ENCODE data around the gene RTL9.

DNA sequence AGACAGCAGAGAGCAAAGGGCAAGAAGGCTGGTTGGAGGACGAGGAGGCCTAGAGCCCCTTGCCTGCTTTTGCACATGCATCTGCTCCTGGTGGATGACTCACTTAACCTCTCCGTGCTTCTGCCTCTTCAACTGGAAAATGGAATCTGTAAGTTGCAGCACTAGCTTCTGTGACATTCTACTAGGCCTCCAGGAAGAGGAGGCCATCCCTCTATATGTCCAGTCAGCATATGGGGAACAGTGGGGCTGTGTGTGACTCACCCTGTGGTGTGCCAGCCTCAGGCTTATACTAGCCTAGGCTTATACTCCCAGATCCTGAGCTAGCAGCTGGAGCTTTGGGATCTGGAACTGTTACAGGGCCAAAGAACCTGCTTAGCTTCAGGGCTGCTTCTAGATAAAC, 36.0 kb downstream of the RTL9 start:
- TF ChIP-seq, protein P1, sequence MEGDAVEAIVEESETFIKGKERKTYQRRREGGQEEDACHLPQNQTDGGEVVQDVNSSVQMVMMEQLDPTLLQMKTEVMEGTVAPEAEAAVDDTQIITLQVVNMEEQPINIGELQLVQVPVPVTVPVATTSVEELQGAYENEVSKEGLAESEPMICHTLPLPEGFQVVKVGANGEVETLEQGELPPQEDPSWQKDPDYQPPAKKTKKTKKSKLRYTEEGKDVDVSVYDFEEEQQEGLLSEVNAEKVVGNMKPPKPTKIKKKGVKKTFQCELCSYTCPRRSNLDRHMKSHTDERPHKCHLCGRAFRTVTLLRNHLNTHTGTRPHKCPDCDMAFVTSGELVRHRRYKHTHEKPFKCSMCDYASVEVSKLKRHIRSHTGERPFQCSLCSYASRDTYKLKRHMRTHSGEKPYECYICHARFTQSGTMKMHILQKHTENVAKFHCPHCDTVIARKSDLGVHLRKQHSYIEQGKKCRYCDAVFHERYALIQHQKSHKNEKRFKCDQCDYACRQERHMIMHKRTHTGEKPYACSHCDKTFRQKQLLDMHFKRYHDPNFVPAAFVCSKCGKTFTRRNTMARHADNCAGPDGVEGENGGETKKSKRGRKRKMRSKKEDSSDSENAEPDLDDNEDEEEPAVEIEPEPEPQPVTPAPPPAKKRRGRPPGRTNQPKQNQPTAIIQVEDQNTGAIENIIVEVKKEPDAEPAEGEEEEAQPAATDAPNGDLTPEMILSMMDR (IDR thresholded peaks at IDR 0.05) = no peak
- TF ChIP-seq TCF7L2 (IDR thresholded peaks at IDR 0.05; ENCODE audit: low read depth, low read length) (no peak), POLR2AphosphoS5 (IDR thresholded peaks at IDR 0.05; ENCODE audit: low read depth, low read length) (no peak)
